ENCODE data around the gene CYSRT1.

Gene CYSRT1

GRCh38 chr9:137273095-137273490 lies 48.1 kb downstream of the CYSRT1 start:
- DNase-seq (ENCODE audit: low read depth) = no peak
- H3K4me3 ChIP-seq (ENCODE audit: low read depth, low read length) = no peak overlapping the region
- TF ChIP-seq CTCF (IDR thresholded peaks at IDR 0.05; ENCODE audit: low read depth, low read length, missing control alignments) = no peak

- no peak for TF ChIP-seq CTCF (IDR thresholded peaks at IDR 0.05; ENCODE audit: low read depth, low read length, missing control alignments)
- H3K4me3 ChIP-seq (ENCODE audit: low read depth, low read length) = no peak overlapping the region
- no peak for DNase-seq (ENCODE audit: low read depth)
These were observed 48.8 kb downstream of the CYSRT1 start for GRCh38 chr9:137273611-137274320.

GRCh38 chr9:137275203-137275587 lies 50.2 kb downstream of the CYSRT1 start:
- no peak overlapping the region for H3K4me3 ChIP-seq (ENCODE audit: low read depth, low read length)
- no peak for DNase-seq (ENCODE audit: low read depth)
- no peak for TF ChIP-seq CTCF (IDR thresholded peaks at IDR 0.05; ENCODE audit: low read depth, low read length, missing control alignments)
